HG02798 (cell line): Measurements from ENCODE around the gene TINCR.
"Not testable (repeated sequence)": the region's sequence is repeated elsewhere in the genome, so short reads cannot be mapped to it uniquely, and the experiment has no call there.

Experiments
- ATAC-seq: cut with Tn5 transposase; IDR thresholded peaks from one replicate; pipeline ENCODE4 v1.9.1; 2021; ENCODE audit warnings: mild to moderate bottlenecking; ENCODE audit not compliant: unreplicated experiment, poor library complexity

The TINCR gene

GRCh38 chr19:5567360-5567969 is at the start of gene TINCR:
TSS of gene TINCR (minus strand) at chr19:5567953.
- no peak for ATAC-seq

GRCh38 chr19:5617080-5617479 is 49.3 kb upstream of the TINCR start:
- ATAC-seq, result no peak

GRCh38 chr19:5615756-5616327 is 48.1 kb upstream of the TINCR start:
- ATAC-seq, result no peak

- no peak for ATAC-seq
Measured at GRCh38 chr19:5612891-5613865, 45.4 kb upstream of the TINCR start.

- no peak for ATAC-seq
Measured at GRCh38 chr19:5609881-5610448, 42.2 kb upstream of the TINCR start.

GRCh38 chr19:5608766-5609165 is 41.0 kb upstream of the TINCR start:
- ATAC-seq, result not testable (repeated sequence)

GRCh38 chr19:5608291-5608690 is 40.5 kb upstream of the TINCR start:
- ATAC-seq, result no peak

- no peak for ATAC-seq
Measured at GRCh38 chr19:5607318-5608275, 39.8 kb upstream of the TINCR start.

- ATAC-seq, result no peak
Measured at GRCh38 chr19:5605362-5605761, 37.6 kb upstream of the TINCR start.

- ATAC-seq, result no peak
Measured at GRCh38 chr19:5603626-5604025, 35.9 kb upstream of the TINCR start.

- no peak for ATAC-seq
Measured at GRCh38 chr19:5600797-5601196, 33.0 kb upstream of the TINCR start.

- ATAC-seq, result no peak
Measured at GRCh38 chr19:5595745-5596144, 28.0 kb upstream of the TINCR start.

GRCh38 chr19:5595129-5595528 is 27.4 kb upstream of the TINCR start:
- ATAC-seq, result no peak

GRCh38 chr19:5594521-5594950 is 26.8 kb upstream of the TINCR start:
- ATAC-seq, result no peak

GRCh38 chr19:5593343-5594255 is 25.8 kb upstream of the TINCR start:
- no peak for ATAC-seq

- no peak for ATAC-seq
Measured at GRCh38 chr19:5592531-5593342, 25.0 kb upstream of the TINCR start.

GRCh38 chr19:5591476-5591875 is 23.7 kb upstream of the TINCR start:
- ATAC-seq, result no peak

- ATAC-seq, result no peak
Measured at GRCh38 chr19:5590865-5591154, 23.1 kb upstream of the TINCR start.
